A673 (cell line): ENCODE data around the gene LMF2.

ENCODE experiments used
- CTCF ChIP-seq: fragments of 300-800, 200-600 bp; sonication (generic); conservative IDR thresholded peaks from 2 replicates; pipeline ENCODE4 v1.5.1; 2017; ENCODE audit warnings: low read depth, mild to moderate bottlenecking, antibody characterized with exemption, low read length, moderate library complexity, mixed read lengths
- EZH2 ChIP-seq: fragments of 200-600 bp; sonication (generic); IDR thresholded peaks from 2 replicates; pipeline ENCODE4 v1.6.1; 2017; ENCODE audit warnings: borderline replicate concordance, low read depth, mild to moderate bottlenecking, mixed read lengths, antibody characterized with exemption, low read length; ENCODE audit not compliant: poor library complexity, severe bottlenecking

GRCh38 chr22:50556703-50557102, 49.2 kb upstream of the LMF2 start:
- TF ChIP-seq CTCF (no peak), EZH2 (no peak)
